Activated CD4-positive, alpha-beta T cell treated with anti-CD3 and anti-CD28 coated beads, Interleukin-2, amount 10 ng/mL, durations not matched to agents 24 days and 14 days (primary cell): ENCODE results near the gene PHKG2. TPM values are rescaled to one million over a fixed set of nuclear protein-coding genes. Genes with fewer than 3 reads are reported as not detected.
A peak's percentile ranks its signal among the peaks of the same experiment; 100 is the strongest.

Source experiments
- DNase-seq: peaks from one replicate; pipeline ENCODE4 v3.0.0; 2022
- H3K27ac Mint-ChIP-seq: one replicate; pipeline ENCODE4 v1.8.0; 2022; ENCODE audit warnings: mild to moderate bottlenecking, mixed read lengths
- H3K27me3 Mint-ChIP-seq: one replicate; pipeline ENCODE4 v1.8.0; 2022; ENCODE audit warnings: mixed read lengths
- H3K36me3 Mint-ChIP-seq: one replicate; pipeline ENCODE4 v1.8.0; 2022; ENCODE audit warnings: low read depth, mild to moderate bottlenecking, mixed read lengths
- H3K4me1 Mint-ChIP-seq: one replicate; pipeline ENCODE4 v1.8.0; 2021; ENCODE audit warnings: mixed read lengths
- H3K4me3 Mint-ChIP-seq: one replicate; pipeline ENCODE4 v1.8.0; 2022; ENCODE audit warnings: mild to moderate bottlenecking, moderate library complexity, mixed read lengths
- H3K9me3 Mint-ChIP-seq: one replicate; pipeline ENCODE4 v1.8.0; 2021; ENCODE audit warnings: mixed read lengths
- intact Hi-C: fragments of 100-400 bp; cut with micrococcal nuclease; formaldehyde crosslinking; loops from one replicate; pipeline ENCODE4 v1.15.1; 2023
- total RNA-seq: library from RNA; stranded (reverse); gene quantifications from 2 replicates; pipeline ENCODE4 v1.2.3, GENCODE V29; 2022

Gene PHKG2
- total RNA-seq, 1 donor from 2014 or later, result 41.0 TPM

- no peak for DNase-seq
- Mint-ChIP-seq H3K4me3 (no peak overlapping the region), H3K9me3 (no peaks in the 10 kb centered on the region), H3K4me1 (peaks cover 14% of the 10 kb centered on the region), H3K27ac (no peak overlapping the region), H3K36me3 (peaks cover 59% of the 10 kb centered on the region), H3K27me3 (no peaks in the 10 kb centered on the region)
- intact Hi-C loops, result no loop called here
These were observed 18.1 kb downstream of the PHKG2 start for GRCh38 chr16:30766206-30766932.

DNA sequence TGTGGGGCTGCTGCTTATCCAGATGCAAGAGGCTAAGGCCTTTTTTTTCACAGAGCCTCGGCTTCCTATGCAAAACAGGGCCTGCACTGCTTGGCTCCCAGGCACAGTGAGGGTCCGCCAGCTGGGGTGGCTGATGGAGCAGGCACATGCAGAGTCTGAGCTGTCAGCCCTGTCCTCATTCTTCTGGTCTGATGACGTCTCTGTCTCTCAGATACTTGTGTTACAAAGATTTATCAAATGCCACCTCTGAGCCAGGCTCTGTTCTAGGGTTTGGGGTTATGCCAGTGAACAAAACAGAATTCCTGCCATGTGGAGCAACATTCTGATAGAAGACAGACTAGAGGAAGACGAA, 18.7 kb downstream of the PHKG2 start:
- intact Hi-C loops, result no loop called here
- no peak for DNase-seq
- H3K9me3 Mint-ChIP-seq, result no peaks in the 10 kb centered on the region
- H3K27ac Mint-ChIP-seq, result no peak overlapping the region
- H3K4me1 Mint-ChIP-seq, result peaks cover 14% of the 10 kb centered on the region
- H3K36me3 Mint-ChIP-seq, result peaks cover 62% of the 10 kb centered on the region
- H3K4me3 Mint-ChIP-seq, result no peak overlapping the region
- H3K27me3 Mint-ChIP-seq, result no peaks in the 10 kb centered on the region

GRCh38 chr16:30767767-30768465, 19.7 kb downstream of the PHKG2 start:
- peaks cover 66% of the 10 kb centered on the region for H3K36me3 Mint-ChIP-seq
- no peak for DNase-seq
- no peaks in the 10 kb centered on the region for H3K27me3 Mint-ChIP-seq
- H3K4me1 Mint-ChIP-seq, result peaks cover 12% of the 10 kb centered on the region
- H3K9me3 Mint-ChIP-seq, result no peaks in the 10 kb centered on the region
- intact Hi-C loops, result no loop called here
- no peak overlapping the region for H3K4me3 Mint-ChIP-seq
- no peak overlapping the region for H3K27ac Mint-ChIP-seq

DNA sequence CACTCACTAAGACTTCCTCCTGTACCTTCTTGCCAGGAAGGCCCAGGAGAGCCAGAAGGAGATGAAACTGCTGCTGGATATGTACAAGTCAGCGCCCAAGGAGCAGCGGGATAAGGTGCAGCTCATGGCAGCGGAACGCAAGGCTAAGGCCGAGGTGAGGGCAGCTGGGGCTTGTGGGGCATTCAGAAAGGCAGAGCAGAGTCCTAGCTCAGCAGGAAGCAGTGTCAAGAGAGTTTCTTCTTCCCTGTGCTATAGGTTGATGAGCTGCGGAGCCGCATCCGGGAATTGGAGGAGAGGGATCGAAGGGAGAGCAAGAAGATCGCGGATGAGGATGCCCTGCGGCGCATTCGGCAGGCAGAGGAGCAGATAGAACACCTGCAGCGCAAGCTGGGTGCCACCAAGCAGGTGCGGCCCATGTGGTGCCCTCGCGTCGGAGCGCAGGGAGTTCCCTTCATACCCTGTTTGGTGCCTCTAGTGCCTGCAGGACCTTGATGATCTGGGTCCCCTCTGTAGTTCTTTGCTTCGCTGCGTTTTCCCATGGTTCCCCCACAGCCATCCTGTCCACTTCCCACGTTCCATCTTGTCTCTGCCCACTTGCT, 20.5 kb downstream of the PHKG2 start:
- H3K36me3 Mint-ChIP-seq, result peaks cover 69% of the 10 kb centered on the region
- H3K27ac Mint-ChIP-seq, result no peak overlapping the region

DNA sequence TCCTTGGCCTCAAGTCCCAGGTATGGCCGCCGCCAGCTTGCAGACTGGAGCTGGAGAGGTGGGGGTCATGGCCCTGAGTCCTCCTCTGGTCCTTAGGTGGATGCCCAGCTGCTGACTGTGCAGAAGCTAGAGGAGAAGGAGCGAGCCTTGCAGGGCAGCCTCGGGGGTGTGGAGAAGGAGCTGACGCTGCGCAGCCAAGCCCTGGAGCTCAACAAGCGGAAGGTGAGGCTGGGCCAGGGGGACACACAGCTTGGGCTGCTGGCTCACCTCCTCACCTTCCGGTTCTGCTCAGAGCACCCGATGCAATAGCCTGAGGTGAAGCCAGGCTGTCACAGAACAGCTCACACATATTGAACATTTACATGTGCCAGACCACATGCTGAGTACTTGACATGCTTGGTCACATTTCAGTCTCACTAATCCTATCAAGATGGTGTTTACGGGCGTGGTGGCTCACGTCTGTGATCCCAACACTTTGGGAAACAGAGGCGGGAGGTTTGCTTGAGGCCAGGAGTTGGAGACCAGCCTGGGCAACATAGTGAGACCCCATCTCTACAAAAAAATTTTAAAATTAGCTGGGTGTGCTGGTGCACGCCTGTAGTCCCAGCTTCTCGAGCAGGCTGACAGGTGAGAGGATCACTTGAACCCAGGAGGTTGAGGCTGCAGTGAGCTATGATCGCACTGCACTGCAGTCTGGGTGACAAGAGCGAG, 21.3 kb downstream of the PHKG2 start:
- Mint-ChIP-seq H3K36me3 (peaks cover 62% of the 10 kb centered on the region), H3K27ac (no peak overlapping the region), H3K9me3 (no peaks in the 10 kb centered on the region), H3K4me1 (peaks cover 9% of the 10 kb centered on the region), H3K4me3 (no peak overlapping the region), H3K27me3 (no peaks in the 10 kb centered on the region)
- intact Hi-C loops, result no loop called here
- no peak for DNase-seq

More for the DNA sequence above, 20.5 kb downstream of the PHKG2 start:
- intact Hi-C loops, result no loop called here
- H3K4me1 Mint-ChIP-seq, result peaks cover 11% of the 10 kb centered on the region
- no peaks in the 10 kb centered on the region for H3K27me3 Mint-ChIP-seq
- DNase-seq, result no peak
- H3K4me3 Mint-ChIP-seq, result no peak overlapping the region
- H3K9me3 Mint-ChIP-seq, result no peaks in the 10 kb centered on the region

GRCh38 chr16:30771726-30772125, 23.5 kb downstream of the PHKG2 start:
- H3K9me3 Mint-ChIP-seq, result no peaks in the 10 kb centered on the region
- peaks cover 46% of the 10 kb centered on the region for H3K36me3 Mint-ChIP-seq
- no peak overlapping the region for H3K27ac Mint-ChIP-seq
- peaks cover 18% of the 10 kb centered on the region for H3K4me1 Mint-ChIP-seq
- intact Hi-C loops, result no loop called here
- H3K4me3 Mint-ChIP-seq, result no peak overlapping the region
- no peaks in the 10 kb centered on the region for H3K27me3 Mint-ChIP-seq
- no peak for DNase-seq

DNA sequence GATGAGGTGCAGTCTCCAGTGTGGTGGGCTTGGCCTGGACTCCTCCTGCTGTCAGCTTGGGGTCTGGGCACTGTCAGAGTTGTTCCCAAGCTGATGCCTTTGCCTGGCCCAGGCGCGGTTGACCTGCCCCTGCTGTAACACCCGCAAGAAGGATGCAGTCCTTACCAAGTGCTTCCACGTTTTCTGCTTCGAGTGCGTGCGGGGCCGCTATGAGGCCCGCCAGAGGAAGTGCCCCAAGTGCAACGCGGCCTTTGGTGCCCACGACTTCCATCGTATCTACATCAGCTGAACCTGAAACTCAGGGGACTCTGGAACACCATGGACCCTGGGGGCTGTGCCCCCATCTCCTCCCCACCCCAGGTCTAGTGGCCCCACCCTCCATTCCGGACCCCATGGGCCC, 25.6 kb downstream of the PHKG2 start:
- Mint-ChIP-seq H3K27me3 (no peaks in the 10 kb centered on the region), H3K4me1 (peaks cover 23% of the 10 kb centered on the region), H3K36me3 (peaks cover 38% of the 10 kb centered on the region), H3K27ac (no peak overlapping the region), H3K4me3 (no peak overlapping the region), H3K9me3 (no peaks in the 10 kb centered on the region)
- DNase-seq, result no peak
- intact Hi-C loops, result loop anchor here (2.0 kb wide), 1 partner anchor 149 kb away; the partner anchor contains the start of gene FBXL19

DNA sequence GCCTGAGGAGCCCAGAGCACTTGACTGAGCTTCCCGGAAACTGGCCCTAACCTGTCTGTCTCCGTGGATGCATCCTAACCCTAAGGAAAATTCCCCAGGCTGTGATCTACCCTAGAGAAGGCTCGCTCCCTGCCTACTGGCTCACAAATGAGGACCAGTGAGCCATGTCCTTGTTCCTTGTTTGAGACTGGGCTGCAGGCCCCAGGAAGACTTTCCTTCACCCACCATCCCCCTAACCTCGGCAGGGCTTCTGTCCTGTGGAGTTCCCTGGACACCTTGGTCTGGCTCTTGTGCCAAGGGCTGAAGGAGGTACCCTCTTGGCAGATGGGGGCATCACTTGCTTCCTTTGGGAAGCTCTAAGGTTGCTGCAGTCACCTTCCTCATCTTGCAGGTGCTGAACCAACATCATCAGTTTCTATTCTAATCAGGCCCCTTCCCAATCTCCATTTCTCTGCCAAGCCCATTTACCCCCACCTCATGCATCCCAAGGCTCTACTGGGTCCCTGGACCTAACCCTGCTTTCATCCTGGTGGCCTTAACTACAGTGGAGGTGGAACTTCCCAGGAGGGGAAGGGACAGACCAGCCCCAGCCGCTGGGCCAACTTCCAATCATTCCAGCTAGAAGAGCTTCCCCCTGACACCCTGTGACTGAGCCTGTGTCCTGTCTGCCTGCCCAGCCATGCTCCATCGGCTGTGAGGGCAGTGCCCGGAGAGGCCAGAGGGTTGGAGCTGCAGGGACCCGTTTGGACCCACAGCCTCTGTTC, 26.3 kb downstream of the PHKG2 start:
- Mint-ChIP-seq H3K27ac (peak overlapping the region; percentile 95), H3K27me3 (no peaks in the 10 kb centered on the region), H3K4me3 (peak overlapping the region; percentile 91), H3K9me3 (no peaks in the 10 kb centered on the region), H3K4me1 (peaks cover 22% of the 10 kb centered on the region), H3K36me3 (peaks cover 33% of the 10 kb centered on the region)
- DNase-seq, result peak; percentile 65
- intact Hi-C loops, result loop anchor here (1.0 to 5.0 kb wide), 3 partner anchors 12 to 148 kb away; partner anchors contain the start of genes CFAP119, FBXL19 and RNF40

DNA sequence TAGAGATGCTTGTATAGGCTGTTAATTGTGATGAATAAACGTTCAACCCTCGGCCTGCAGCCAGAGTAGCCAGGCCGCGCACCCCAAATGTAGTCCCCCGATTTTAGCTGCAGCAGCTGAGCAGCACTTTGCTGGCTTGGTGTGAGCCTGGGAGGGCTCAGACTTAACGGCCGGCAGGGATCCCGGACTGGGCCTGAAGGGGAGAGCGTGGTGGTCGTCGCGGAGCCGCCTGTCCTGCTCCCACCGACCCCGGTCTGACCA, 26.8 kb downstream of the PHKG2 start:
- H3K36me3 Mint-ChIP-seq, result peaks cover 31% of the 10 kb centered on the region
- H3K9me3 Mint-ChIP-seq, result no peaks in the 10 kb centered on the region
- peaks cover 22% of the 10 kb centered on the region for H3K4me1 Mint-ChIP-seq
- no peaks in the 10 kb centered on the region for H3K27me3 Mint-ChIP-seq
- H3K27ac Mint-ChIP-seq, result peak overlapping the region; percentile 95
- intact Hi-C loops, result loop anchor here (1.0 to 5.0 kb wide), 3 partner anchors 13 to 148 kb away; partner anchors contain the start of genes CFAP119, FBXL19 and RNF40
- H3K4me3 Mint-ChIP-seq, result peak overlapping the region; percentile 91
- no peak for DNase-seq

GRCh38 chr16:30775392-30776188, 27.4 kb downstream of the PHKG2 start:
- intact Hi-C loops, result loop anchor here (1.0 to 5.0 kb wide), 3 partner anchors 13 to 147 kb away; partner anchors contain the start of genes CFAP119, FBXL19 and RNF40
- Mint-ChIP-seq H3K4me3 (peak overlapping the region; percentile 91), H3K9me3 (no peaks in the 10 kb centered on the region), H3K27me3 (no peaks in the 10 kb centered on the region), H3K27ac (peak overlapping the region; percentile 95), H3K4me1 (peaks cover 22% of the 10 kb centered on the region), H3K36me3 (peaks cover 27% of the 10 kb centered on the region)
- DNase-seq, result peak; percentile 90

DNA sequence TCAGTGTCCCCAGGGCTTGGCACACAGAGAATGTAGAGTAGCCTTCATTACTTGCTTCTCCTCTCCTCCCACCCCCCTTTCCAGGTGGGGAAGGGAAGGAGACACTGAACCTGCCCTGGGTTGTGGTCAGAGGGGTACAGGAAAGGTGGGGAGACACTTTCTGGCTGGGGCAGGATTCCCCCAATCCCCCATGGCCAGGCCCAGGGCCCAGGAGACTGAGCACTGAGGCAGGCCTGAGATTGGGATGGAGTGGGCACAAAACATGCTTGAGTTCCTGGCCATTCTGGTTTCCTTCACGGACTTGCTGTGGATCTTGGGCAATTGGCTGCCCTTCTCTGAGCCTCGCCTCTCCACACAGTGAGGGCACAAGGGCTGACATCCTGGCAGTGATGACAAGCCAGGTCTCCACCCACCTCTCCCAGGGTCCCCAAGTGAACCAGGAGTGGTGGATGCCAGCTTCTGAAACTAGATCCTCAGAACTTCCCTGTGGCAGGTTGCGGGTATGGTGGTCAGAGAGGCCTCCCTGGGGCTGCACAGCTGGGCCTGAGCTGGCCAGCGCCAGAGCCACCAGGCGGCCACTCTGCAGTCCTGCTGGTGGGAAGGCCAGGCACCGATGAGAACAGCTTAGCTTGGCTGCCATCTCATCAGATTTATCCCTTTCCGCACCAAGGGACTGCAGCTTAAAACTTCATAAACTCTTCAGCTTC, 29.5 kb downstream of the PHKG2 start:
- Mint-ChIP-seq H3K9me3 (no peaks in the 10 kb centered on the region), H3K4me1 (peaks cover 19% of the 10 kb centered on the region), H3K27ac (peak overlapping the region; percentile 40), H3K4me3 (peak overlapping the region; percentile 91), H3K36me3 (peaks cover 12% of the 10 kb centered on the region), H3K27me3 (no peaks in the 10 kb centered on the region)
- DNase-seq, result no peak
- intact Hi-C loops, result loop anchor here (5.0 kb wide), 1 partner anchor 35 kb away; no protein-coding TSS in a partner anchor

GRCh38 chr16:30778549-30779244, 30.5 kb downstream of the PHKG2 start:
- Mint-ChIP-seq H3K27ac (peak overlapping the region; percentile 52), H3K9me3 (no peaks in the 10 kb centered on the region), H3K4me3 (peak overlapping the region; percentile 15), H3K4me1 (peaks cover 15% of the 10 kb centered on the region), H3K36me3 (peaks cover 5% of the 10 kb centered on the region), H3K27me3 (no peaks in the 10 kb centered on the region)
- no peak for DNase-seq
- intact Hi-C loops, result loop anchor here (5.0 kb wide), 1 partner anchor 34 kb away; no protein-coding TSS in a partner anchor
